ENCODE data around the gene PRAMEF4.
"Not testable (repeated sequence)": the region's sequence is repeated elsewhere in the genome, so short reads cannot be mapped to it uniquely, and the experiment has no call there.

- TF ChIP-seq, protein P1, sequence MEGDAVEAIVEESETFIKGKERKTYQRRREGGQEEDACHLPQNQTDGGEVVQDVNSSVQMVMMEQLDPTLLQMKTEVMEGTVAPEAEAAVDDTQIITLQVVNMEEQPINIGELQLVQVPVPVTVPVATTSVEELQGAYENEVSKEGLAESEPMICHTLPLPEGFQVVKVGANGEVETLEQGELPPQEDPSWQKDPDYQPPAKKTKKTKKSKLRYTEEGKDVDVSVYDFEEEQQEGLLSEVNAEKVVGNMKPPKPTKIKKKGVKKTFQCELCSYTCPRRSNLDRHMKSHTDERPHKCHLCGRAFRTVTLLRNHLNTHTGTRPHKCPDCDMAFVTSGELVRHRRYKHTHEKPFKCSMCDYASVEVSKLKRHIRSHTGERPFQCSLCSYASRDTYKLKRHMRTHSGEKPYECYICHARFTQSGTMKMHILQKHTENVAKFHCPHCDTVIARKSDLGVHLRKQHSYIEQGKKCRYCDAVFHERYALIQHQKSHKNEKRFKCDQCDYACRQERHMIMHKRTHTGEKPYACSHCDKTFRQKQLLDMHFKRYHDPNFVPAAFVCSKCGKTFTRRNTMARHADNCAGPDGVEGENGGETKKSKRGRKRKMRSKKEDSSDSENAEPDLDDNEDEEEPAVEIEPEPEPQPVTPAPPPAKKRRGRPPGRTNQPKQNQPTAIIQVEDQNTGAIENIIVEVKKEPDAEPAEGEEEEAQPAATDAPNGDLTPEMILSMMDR (IDR thresholded peaks at IDR 0.05): peak; percentile 36; the same call in 1 of the 2 replicates
- not testable (repeated sequence) for TF ChIP-seq CHD2 (IDR thresholded peaks at IDR 0.05; ENCODE audit: low read length, partially characterized antibody); RAD21 (IDR thresholded peaks at IDR 0.05; ENCODE audit: low read length); JUND (IDR thresholded peaks at IDR 0.05); MEF2A (IDR thresholded peaks at IDR 0.05; ENCODE audit: borderline replicate concordance, low read depth); SIN3A (IDR thresholded peaks at IDR 0.05; ENCODE audit: borderline replicate concordance, low read depth, low read length); EP300 (IDR thresholded peaks at IDR 0.05; ENCODE audit: borderline replicate concordance in 1 of 2, low read depth in 1 of 2, low read length in 1 of 2)
- TF ChIP-seq, protein P2, sequence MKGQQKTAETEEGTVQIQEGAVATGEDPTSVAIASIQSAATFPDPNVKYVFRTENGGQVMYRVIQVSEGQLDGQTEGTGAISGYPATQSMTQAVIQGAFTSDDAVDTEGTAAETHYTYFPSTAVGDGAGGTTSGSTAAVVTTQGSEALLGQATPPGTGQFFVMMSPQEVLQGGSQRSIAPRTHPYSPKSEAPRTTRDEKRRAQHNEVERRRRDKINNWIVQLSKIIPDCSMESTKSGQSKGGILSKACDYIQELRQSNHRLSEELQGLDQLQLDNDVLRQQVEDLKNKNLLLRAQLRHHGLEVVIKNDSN (IDR thresholded peaks at IDR 0.05; ENCODE audit: borderline replicate concordance, low read depth): not testable (repeated sequence)
- TF ChIP-seq, protein P3, sequence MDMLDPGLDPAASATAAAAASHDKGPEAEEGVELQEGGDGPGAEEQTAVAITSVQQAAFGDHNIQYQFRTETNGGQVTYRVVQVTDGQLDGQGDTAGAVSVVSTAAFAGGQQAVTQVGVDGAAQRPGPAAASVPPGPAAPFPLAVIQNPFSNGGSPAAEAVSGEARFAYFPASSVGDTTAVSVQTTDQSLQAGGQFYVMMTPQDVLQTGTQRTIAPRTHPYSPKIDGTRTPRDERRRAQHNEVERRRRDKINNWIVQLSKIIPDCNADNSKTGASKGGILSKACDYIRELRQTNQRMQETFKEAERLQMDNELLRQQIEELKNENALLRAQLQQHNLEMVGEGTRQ (IDR thresholded peaks at IDR 0.05; ENCODE audit: borderline replicate concordance, low read depth, low read length): not testable (repeated sequence)
- TF ChIP-seq, protein P4, sequence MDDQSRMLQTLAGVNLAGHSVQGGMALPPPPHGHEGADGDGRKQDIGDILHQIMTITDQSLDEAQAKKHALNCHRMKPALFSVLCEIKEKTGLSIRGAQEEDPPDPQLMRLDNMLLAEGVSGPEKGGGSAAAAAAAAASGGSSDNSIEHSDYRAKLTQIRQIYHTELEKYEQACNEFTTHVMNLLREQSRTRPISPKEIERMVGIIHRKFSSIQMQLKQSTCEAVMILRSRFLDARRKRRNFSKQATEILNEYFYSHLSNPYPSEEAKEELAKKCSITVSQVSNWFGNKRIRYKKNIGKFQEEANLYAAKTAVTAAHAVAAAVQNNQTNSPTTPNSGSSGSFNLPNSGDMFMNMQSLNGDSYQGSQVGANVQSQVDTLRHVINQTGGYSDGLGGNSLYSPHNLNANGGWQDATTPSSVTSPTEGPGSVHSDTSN (IDR thresholded peaks at IDR 0.05): not testable (repeated sequence)
These were observed 38.4 kb upstream of the PRAMEF4 start for GRCh38 chr1:12924368-12924767.
